K562 (cell line): ENCODE results near the gene PRKAG2. TPM values are rescaled to one million over a fixed set of nuclear protein-coding genes. Genes with fewer than 3 reads are reported as not detected.

Experiments used
- ATAC-seq: fragments of 200-7000 bp; cut with Tn5 transposase; 3 replicates; pipeline ENCODE4 v1.9.1; 2020; ENCODE audit warnings: moderate library complexity
- BruUV-seq: library from RNA; stranded (reverse); fragments of 400-500 nt; replicated peaks from 2 replicates; lab custom pipeline; 2021; lab: Mats Ljungman, UMichigan
- CTCF ChIA-PET: fragments of 300-600 bp; formaldehyde crosslinking; extraction: SDS; loops from one replicate; lab custom pipeline; 2021; ENCODE audit warnings: low intra/inter-chr PET ratio; lab: Yijun Ruan, JAX
- POLR2A ChIA-PET: fragments of 300-600, 350-650 bp; sonication (Branson Sonifier 250); formaldehyde crosslinking; extraction: SDS; loops from one replicate; lab custom pipeline; 2021; ENCODE audit warnings: antibody characterized with exemption, inconsistent platforms; lab: Yijun Ruan, JAX
- DNase-seq, 4 experiments: peaks; one replicate each; pipeline versions ENCODE4 v3.0.0 to v3.0.0-alpha.2; 2011 to 2018; ENCODE audit warnings: low spot score in 3 of 4, mixed read lengths in 3 of 4; ENCODE audit errors: extremely low read depth in 1 of 4
- FAIRE-seq: peaks from 2 replicates; lab custom pipeline; 2011; peaks lifted over from hg19 to GRCh38; lab: Jason Lieb, UNC
- H2AFZ ChIP-seq: 2 replicates; pipeline ENCODE4 v1.6.0; 2011; ENCODE audit warnings: low read depth, low read length, control low read depth, inconsistent platforms
- H3K27ac ChIP-seq: fragments of 200-600 bp; 3 replicates; pipeline ENCODE4 v1.8.0; 2011; ENCODE audit warnings: low read depth, mild to moderate bottlenecking, control low read depth, inconsistent platforms, low read length, moderate library complexity, mixed read lengths; ENCODE audit errors: extremely low read depth
- H3K27me3 ChIP-seq, 2 experiments: fragments of 300-600 bp in 1 of 2; 2 replicates in 1 of 2; 3 replicates in 1 of 2; pipeline versions ENCODE4 v1.6.0 to v1.8.0; 2011; ENCODE audit warnings: inconsistent platforms in 2 of 2, low read length in 2 of 2, mild to moderate bottlenecking in 1 of 2, mixed read lengths in 1 of 2, moderate library complexity in 1 of 2; ENCODE audit not compliant: control insufficient read depth in 2 of 2, insufficient read depth in 2 of 2
- H3K36me3 ChIP-seq: fragments of 300-600 bp; 3 replicates; pipeline ENCODE4 v1.8.0; 2011; ENCODE audit warnings: mild to moderate bottlenecking, low read length, inconsistent platforms; ENCODE audit not compliant: control insufficient read depth, insufficient read depth
- H3K4me1 ChIP-seq, 2 experiments: fragments of 200-600 bp in 1 of 2; replicated peaks in 1 of 2; 2 replicates in 1 of 2; 3 replicates in 1 of 2; pipeline versions ENCODE4 v1.5.1 to v1.8.0; 2011; ENCODE audit warnings: inconsistent platforms in 2 of 2, low read length in 2 of 2, mild to moderate bottlenecking in 1 of 2, mixed read lengths in 1 of 2, moderate library complexity in 1 of 2; ENCODE audit not compliant: control insufficient read depth in 2 of 2, insufficient read depth in 2 of 2
- H3K4me2 ChIP-seq: 2 replicates; pipeline ENCODE4 v1.6.1; 2011; ENCODE audit warnings: low read length, control low read depth, inconsistent platforms, mixed read lengths; ENCODE audit not compliant: insufficient read depth
- H3K4me3 ChIP-seq: fragments of 200-600 bp; sonication (generic), shearing (Covaris generic); 2 replicates; pipeline ENCODE4 v1.5.1; 2016; ENCODE audit warnings: control low read depth, inconsistent platforms
- H3K79me2 ChIP-seq: fragments of 200-600 bp; 3 replicates; pipeline ENCODE4 v1.8.0; 2011; ENCODE audit warnings: low read length, inconsistent platforms; ENCODE audit not compliant: control insufficient read depth, insufficient read depth
- H3K9ac ChIP-seq, 2 experiments: 2 replicates each; pipeline versions ENCODE4 v1.6.0 to v1.6.1; 2011; ENCODE audit warnings: low read depth in 2 of 2, low read length in 2 of 2, control low read depth in 1 of 2, inconsistent platforms in 1 of 2, mild to moderate bottlenecking in 1 of 2, mixed read lengths in 1 of 2; ENCODE audit not compliant: insufficient read depth in 1 of 2
- H3K9me1 ChIP-seq: one replicate; pipeline ENCODE4 v1.6.0; 2011; ENCODE audit warnings: inconsistent platforms, mild to moderate bottlenecking, low read length, moderate library complexity; ENCODE audit not compliant: control insufficient read depth, insufficient read depth
- H3K9me3 ChIP-seq: replicated peaks from 2 replicates; pipeline ENCODE4 v1.5.1; 2011; ENCODE audit warnings: low read depth, low read length, inconsistent platforms; ENCODE audit not compliant: control insufficient read depth, insufficient read depth
- H4K20me1 ChIP-seq: replicated peaks from 2 replicates; pipeline ENCODE4 v1.6.1; 2011; ENCODE audit warnings: low read length, inconsistent platforms, mixed read lengths; ENCODE audit not compliant: control insufficient read depth, insufficient read depth
- DDX20 ChIP-seq: fragments of 450-650 bp; IDR thresholded peaks from 2 replicates; pipeline ENCODE4 v1.6.1; 2016; ENCODE audit warnings: missing genetic modification characterization, low read depth, mild to moderate bottlenecking, missing compliant biosample characterization, moderate library complexity
- ELF2 ChIP-seq: fragments of 250-450 bp; sonication (Bioruptor Pico); IDR thresholded peaks from 2 replicates; pipeline ENCODE4 v1.5.0; 2021; ENCODE audit warnings: mild to moderate bottlenecking
- HDAC1 ChIP-seq, 2 experiments: fragments of 450-650 bp; IDR thresholded peaks; 2 replicates each; pipeline ENCODE4 v1.6.1; 2016 to 2017; ENCODE audit warnings: inconsistent platforms in 1 of 2, mild to moderate bottlenecking in 1 of 2, moderate library complexity in 1 of 2
- ILF3 ChIP-seq: fragments of 450-650 bp; IDR thresholded peaks from 2 replicates; pipeline ENCODE4 v1.6.1; 2018; ENCODE audit warnings: antibody characterized with exemption, mild to moderate bottlenecking, moderate library complexity, borderline replicate concordance
- KAT2B ChIP-seq: IDR thresholded peaks from one replicate; pipeline ENCODE4 v1.6.1; 2012; ENCODE audit warnings: low read depth, mild to moderate bottlenecking, control low read depth, inconsistent platforms, low read length, moderate library complexity
- MECOM ChIP-seq: fragments of 250-450 bp; sonication (Bioruptor Pico); IDR thresholded peaks from 2 replicates; pipeline ENCODE4 v1.8.0; 2022; ENCODE audit warnings: inconsistent platforms
- NCOA1 ChIP-seq: fragments of 450-650 bp; IDR thresholded peaks from 2 replicates; pipeline ENCODE4 v1.6.1; 2016; ENCODE audit warnings: low read depth
- RFX1 ChIP-seq: fragments of 450-650 bp; IDR thresholded peaks from 2 replicates; pipeline ENCODE4 v1.6.1; 2016; ENCODE audit warnings: mild to moderate bottlenecking, moderate library complexity
- SMARCC2 ChIP-seq: fragments of 450-650 bp; IDR thresholded peaks from 2 replicates; pipeline ENCODE4 v1.6.1; 2017; ENCODE audit warnings: antibody characterized with exemption, moderate library complexity, mild to moderate bottlenecking, low read depth
- U2AF1 ChIP-seq: fragments of 200-400 bp; formaldehyde crosslinking; optimal IDR thresholded peaks from 2 replicates; pipeline ENCODE3; 2017; ENCODE audit warnings: mild to moderate bottlenecking, low read depth, low read length, moderate library complexity
- ZNF263 ChIP-seq: sonication (generic); formaldehyde crosslinking; IDR thresholded peaks from 2 replicates; pipeline ENCODE4 v1.8.0; 2022; ENCODE audit warnings: mild to moderate bottlenecking, missing genetic modification reagents, borderline replicate concordance
- ZNF431 ChIP-seq: sonication (generic); formaldehyde crosslinking; IDR thresholded peaks from 2 replicates; pipeline ENCODE4 v1.8.0; 2022; ENCODE audit warnings: mild to moderate bottlenecking, missing genetic modification reagents
- ZSCAN32 ChIP-seq: fragments of 450-650 bp; formaldehyde crosslinking; IDR thresholded peaks from 2 replicates; pipeline ENCODE4 v1.4.0; 2020; ENCODE audit warnings: mild to moderate bottlenecking, moderate library complexity
- WGBS: fragments of 100-300 bp; shearing (Covaris generic); methylation state at CpG from one replicate; pipeline ENCODE4 v1.1.6; 2016; ENCODE audit warnings: low coverage, mixed read lengths; ENCODE audit not compliant: insufficient coverage; ENCODE audit errors: missing lambda C conversion rate; 5-methylcytosine and 5-hydroxymethylcytosine counted together
- in situ Hi-C: fragments of 300-500 bp; cut with MboI; formaldehyde crosslinking; loops from 4 replicates; pipeline ENCODE4 v1.15.0; 2018; ENCODE audit warnings: inconsistent platforms, mixed read lengths
- intact Hi-C: fragments of 100-400 bp; cut with micrococcal nuclease; formaldehyde crosslinking; loops from 2 replicates; pipeline ENCODE4 v1.14.2; 2022
- polyA plus RNA-seq, 8 experiments: library from polyadenylated mRNA; depleted of rRNA in 4 of 8; stranded (reverse) in 5 of 8; unstranded in 3 of 8; fragments of >200 nt; fragmentation: Nextera tagmentation in 2 of 8; fragmentation: Illumina TruSeq in 1 of 8; extraction: Ambion mirVana in 2 of 8; extraction: Trizol in 1 of 8; gene quantifications; 2 replicates each; pipeline versions ENCODE4 v1.2.1 to v1.2.3, GENCODE V29; 2011 to 2014; ENCODE audit warnings: inconsistent platforms in 1 of 8, missing spikeins in 1 of 8
- total RNA-seq, 7 experiments: library from RNA; depleted of rRNA in 6 of 7; stranded (reverse); fragments of >200 nt in 6 of 7; fragmentation: Illumina TruSeq in 2 of 7; extraction: Trizol in 2 of 7; gene quantifications; 2 replicates each; pipeline versions ENCODE4 v1.2.1 to v1.2.3, GENCODE V29; 2011 to 2021; ENCODE audit warnings: low replicate concordance in 1 of 7
- TF ChIP-seq, protein P1 (sequence below): sonication (generic); formaldehyde crosslinking; IDR thresholded peaks from 2 replicates; pipeline ENCODE4 v1.8.0; 2022; ENCODE audit warnings: mild to moderate bottlenecking, missing genetic modification reagents, borderline replicate concordance

The PRKAG2 gene
- total and polyA plus RNA-seq, 9 of the 15 experiments (the other 6 are each of a cell fraction or from before 2014, with no cell fraction given): 0.99 to 5.6 (median 3.3) TPM

GRCh38 chr7:151662251-151662826, 214.6 kb downstream of the PRKAG2 start:
- FAIRE-seq: no peak

More at GRCh38 chr7:151662251-151662826, 214.6 kb downstream of the PRKAG2 start:
- BruUV-seq: no TSS peak
- Histone ChIP-seq H3K4me3 (no peak overlapping the region), H3K4me1 (no peaks in the 10 kb centered on the region), H3K79me2 (no peaks in the 10 kb centered on the region), H3K4me2 (no peak overlapping the region), H3K27ac (no peak overlapping the region), H3K27me3 (peaks cover 34 to 40% of the 10 kb centered on the region in 2 experiments), H2AFZ (no peak overlapping the region), H3K9me3 (no peaks in the 10 kb centered on the region), H3K36me3 (no peaks in the 10 kb centered on the region), H3K9ac (no peak overlapping the region), H3K9me1 (no peaks in the 10 kb centered on the region), H4K20me1 (no peaks in the 10 kb centered on the region)
- TF ChIP-seq MECOM (CRISPR knock-in tag) (no peak), DDX20 (no peak), SMARCC2 (no peak), ZNF431 (CRISPR knock-in tag) (no peak), U2AF1 (no peak), RFX1 (no peak), ILF3 (no peak), KAT2B (no peak), ELF2 (CRISPR knock-in tag) (no peak), ZSCAN32 (CRISPR knock-in tag) (no peak), ZNF263 (CRISPR knock-in tag) (no peak), HDAC1 (IDR thresholded peaks at IDR 0.05) (no peak), NCOA1 (no peak)
- TF ChIP-seq, protein P1, sequence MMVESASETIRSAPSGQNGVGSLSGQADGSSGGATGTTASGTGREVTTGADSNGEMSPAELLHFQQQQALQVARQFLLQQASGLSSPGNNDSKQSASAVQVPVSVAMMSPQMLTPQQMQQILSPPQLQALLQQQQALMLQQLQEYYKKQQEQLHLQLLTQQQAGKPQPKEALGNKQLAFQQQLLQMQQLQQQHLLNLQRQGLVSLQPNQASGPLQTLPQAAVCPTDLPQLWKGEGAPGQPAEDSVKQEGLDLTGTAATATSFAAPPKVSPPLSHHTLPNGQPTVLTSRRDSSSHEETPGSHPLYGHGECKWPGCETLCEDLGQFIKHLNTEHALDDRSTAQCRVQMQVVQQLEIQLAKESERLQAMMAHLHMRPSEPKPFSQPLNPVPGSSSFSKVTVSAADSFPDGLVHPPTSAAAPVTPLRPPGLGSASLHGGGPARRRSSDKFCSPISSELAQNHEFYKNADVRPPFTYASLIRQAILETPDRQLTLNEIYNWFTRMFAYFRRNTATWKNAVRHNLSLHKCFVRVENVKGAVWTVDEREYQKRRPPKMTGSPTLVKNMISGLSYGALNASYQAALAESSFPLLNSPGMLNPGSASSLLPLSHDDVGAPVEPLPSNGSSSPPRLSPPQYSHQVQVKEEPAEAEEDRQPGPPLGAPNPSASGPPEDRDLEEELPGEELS: no peak
- intact Hi-C loops: no loop called here
- CTCF ChIA-PET: no interaction called here
- WGBS: 3% methylated on average over 7 of the region's 7 CpGs
- ATAC-seq (no peak), DNase-seq (no peak)
- in situ Hi-C loops: no loop called here
- POLR2A ChIA-PET: no interaction called here
